Stomach smooth muscle (tissue), 2 donors: ENCODE data around the gene PARS2.

Experiments used
- H3K27ac ChIP-seq: one replicate; pipeline ENCODE4 v1.7.0; 2013; ENCODE audit warnings: mild to moderate bottlenecking, low read length, inconsistent platforms
- H3K27me3 ChIP-seq, 2 donors: one replicate each; pipeline ENCODE4 v1.7.0; 2013; ENCODE audit warnings: low read length in 2 of 2; ENCODE audit not compliant: insufficient read depth in 2 of 2, control insufficient read depth in 1 of 2
- H3K36me3 ChIP-seq, 2 donors: one replicate each; pipeline ENCODE4 v1.7.0; 2013; ENCODE audit warnings: low read length in 2 of 2; ENCODE audit not compliant: control insufficient read depth in 2 of 2, insufficient read depth in 2 of 2
- H3K4me1 ChIP-seq: one replicate; pipeline ENCODE4 v1.7.0; 2013; ENCODE audit warnings: low read length; ENCODE audit not compliant: control insufficient read depth, insufficient read depth
- H3K4me3 ChIP-seq, 2 donors: one replicate each; pipeline ENCODE4 v1.7.0; 2013; ENCODE audit warnings: low read length in 2 of 2
- H3K9ac ChIP-seq, 2 donors: one replicate each; pipeline ENCODE4 v1.7.0; 2013; ENCODE audit warnings: low read length in 2 of 2, mild to moderate bottlenecking in 1 of 2
- H3K9me3 ChIP-seq, 2 donors: one replicate each; pipeline ENCODE4 v1.7.0; 2013; ENCODE audit warnings: low read length in 2 of 2; ENCODE audit not compliant: control insufficient read depth in 2 of 2
- donor health status: healthy.
- donor health status: Pancreatic carcinoma.

PARS2 gene

GRCh38 chr1:54724771-54725170, 39.6 kb downstream of the PARS2 start:
- Histone ChIP-seq H3K4me3 (no peak overlapping the region), H3K27me3 (no peaks in the 10 kb centered on the region), H3K4me1 (peaks cover 5% of the 10 kb centered on the region), H3K9me3 (peaks cover 0 to 3% of the 10 kb centered on the region in 2 donors), H3K9ac (no peak overlapping the region), H3K36me3 (peaks cover 36 to 44% of the 10 kb centered on the region in 2 donors), H3K27ac (no peak overlapping the region)

GRCh38 chr1:54723985-54724384, 40.3 kb downstream of the PARS2 start:
- Histone ChIP-seq H3K27ac (no peak overlapping the region), H3K9me3 (peaks cover 0 to 3% of the 10 kb centered on the region in 2 donors), H3K27me3 (no peaks in the 10 kb centered on the region), H3K4me1 (peaks cover 5% of the 10 kb centered on the region), H3K36me3 (peaks cover 33 to 44% of the 10 kb centered on the region in 2 donors), H3K9ac (no peak overlapping the region), H3K4me3 (no peak overlapping the region)

DNA sequence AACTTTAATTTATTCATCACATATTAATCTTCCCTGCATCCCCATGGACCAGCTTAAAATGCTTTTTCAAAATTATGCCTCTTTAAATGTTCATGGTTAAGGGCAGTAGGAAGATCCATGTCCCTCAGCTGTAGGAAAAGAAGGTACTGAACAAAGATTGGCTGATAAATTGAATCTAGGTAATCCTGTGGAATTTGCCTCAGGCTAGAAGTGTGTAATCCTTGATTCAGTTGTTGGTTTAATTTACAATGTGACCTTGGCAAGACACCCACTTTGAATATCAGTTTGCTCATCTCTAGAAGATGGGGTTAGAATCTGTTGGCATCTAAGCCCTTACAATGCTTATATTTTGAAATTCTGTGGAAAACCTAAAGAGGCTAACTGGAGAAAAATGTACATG, 42.6 kb downstream of the PARS2 start:
- no peak overlapping the region for H3K27ac ChIP-seq
- H3K9ac ChIP-seq: no peak overlapping the region
- no peaks in the 10 kb centered on the region for H3K27me3 ChIP-seq
- peaks cover 32 to 47% of the 10 kb centered on the region in 2 donors for H3K36me3 ChIP-seq
- no peak overlapping the region for H3K4me3 ChIP-seq
- H3K9me3 ChIP-seq: peaks cover 0 to 3% of the 10 kb centered on the region in 2 donors
- no peaks in the 10 kb centered on the region for H3K4me1 ChIP-seq

DNA sequence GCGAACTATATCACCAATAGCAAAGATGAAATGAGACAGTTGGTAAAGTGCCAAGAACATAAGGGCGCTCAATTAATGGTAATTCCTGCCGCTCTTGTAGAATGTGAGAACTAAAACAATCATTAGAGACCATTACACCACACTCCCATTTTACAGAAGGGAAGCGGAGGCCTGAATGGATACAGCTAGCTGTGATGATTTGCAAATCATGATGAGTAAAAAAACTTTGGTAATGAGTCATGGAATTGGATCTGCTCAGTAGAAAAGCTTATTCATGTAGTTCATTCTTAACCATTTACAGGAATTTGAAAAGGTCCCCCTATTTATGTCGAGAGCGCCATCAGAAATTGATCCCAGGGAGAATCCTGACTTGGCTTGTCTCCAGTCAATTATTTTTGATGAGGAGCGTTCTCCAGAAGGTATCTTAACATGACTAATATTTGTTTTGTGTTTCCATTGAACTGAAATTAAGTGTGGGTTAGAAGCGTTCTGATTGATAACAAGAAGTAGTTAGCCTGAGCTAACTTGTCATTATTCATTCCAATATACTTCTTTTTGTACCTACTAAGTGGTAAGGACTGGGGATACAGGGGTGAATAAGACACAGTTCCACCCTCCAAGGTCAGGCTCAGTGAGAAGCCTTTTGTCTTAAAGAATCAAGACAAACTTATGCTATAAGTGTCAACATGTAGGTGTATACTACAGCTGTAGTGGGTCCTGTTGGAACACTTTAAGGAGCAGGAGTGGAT, 47.9 kb downstream of the PARS2 start:
- Histone ChIP-seq H3K36me3 (peaks cover 3 to 10% of the 10 kb centered on the region in 2 donors), H3K9me3 (no peaks in the 10 kb centered on the region), H3K27ac (peak overlapping the region; percentile 42), H3K9ac (peak overlapping the region; percentile 92 to 95), H3K4me1 (peaks cover 12% of the 10 kb centered on the region), H3K27me3 (no peaks in the 10 kb centered on the region), H3K4me3 (peak overlapping the region; percentile 68 to 95)

- Histone ChIP-seq H3K27ac (peak within 1 kb of the TSS; percentile 42), H3K4me3 (peak within 1 kb of the TSS; percentile 68 to 95), H3K27me3 (no peaks in the 10 kb centered on the region), H3K9ac (peak within 1 kb of the TSS; percentile 92 to 95), H3K36me3 (peaks cover 3 to 6% of the 10 kb centered on the region in 2 donors), H3K4me1 (peaks cover 12% of the 10 kb centered on the region), H3K9me3 (no peaks in the 10 kb centered on the region)
These were observed 48.6 kb downstream of the PARS2 start, which contains the start of gene TTC4 for GRCh38 chr1:54715493-54716298. TTC4 (plus strand) TSS chr1:54715861; CDS start chr1:54715909, 48 bp downstream.

DNA sequence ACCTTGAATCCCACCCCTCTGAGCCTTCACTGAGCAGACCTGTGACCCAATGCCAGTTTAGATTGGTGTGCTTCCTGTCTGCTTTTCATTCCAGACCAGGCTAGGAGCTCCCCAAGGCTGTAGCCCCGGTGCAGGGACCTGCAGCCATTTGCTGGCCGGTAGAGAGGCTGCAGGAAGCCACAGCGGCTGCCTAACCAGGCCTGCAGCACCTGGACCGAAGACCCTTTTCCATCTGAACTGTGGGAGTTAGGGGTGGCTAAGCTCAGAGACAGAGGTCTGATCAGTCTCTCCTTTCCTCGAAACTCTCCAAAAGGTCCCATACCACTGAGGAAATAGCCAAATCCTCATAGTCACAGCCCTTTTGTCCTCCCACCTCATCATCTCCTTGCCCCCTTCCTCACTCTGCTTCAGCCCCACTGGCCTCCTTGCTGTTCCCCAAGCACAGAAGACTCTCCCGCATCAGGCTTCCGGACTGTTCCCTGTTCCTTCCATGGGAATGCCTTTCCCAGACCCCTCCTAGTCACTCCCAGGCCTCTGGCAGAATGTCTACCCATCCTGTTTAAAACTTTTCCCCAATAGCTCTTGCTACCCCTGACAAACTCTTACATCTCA, 49.3 kb downstream of the PARS2 start:
- Histone ChIP-seq H3K9ac (peak overlapping the region; percentile 92 to 95), H3K27me3 (no peaks in the 10 kb centered on the region), H3K27ac (peak overlapping the region; percentile 42), H3K9me3 (no peaks in the 10 kb centered on the region), H3K36me3 (peaks cover 3 to 6% of the 10 kb centered on the region in 2 donors), H3K4me1 (peaks cover 12% of the 10 kb centered on the region), H3K4me3 (peak overlapping the region; percentile 68 to 95)

GRCh38 chr1:54711536-54711935, 52.8 kb downstream of the PARS2 start:
- H3K27ac ChIP-seq: no peak overlapping the region
- no peak overlapping the region for H3K4me3 ChIP-seq
- no peak overlapping the region for H3K9ac ChIP-seq
- H3K9me3 ChIP-seq: no peaks in the 10 kb centered on the region
- H3K4me1 ChIP-seq: peaks cover 10% of the 10 kb centered on the region
- no peaks in the 10 kb centered on the region for H3K27me3 ChIP-seq
- H3K36me3 ChIP-seq: peaks cover 13 to 19% of the 10 kb centered on the region in 2 donors

DNA sequence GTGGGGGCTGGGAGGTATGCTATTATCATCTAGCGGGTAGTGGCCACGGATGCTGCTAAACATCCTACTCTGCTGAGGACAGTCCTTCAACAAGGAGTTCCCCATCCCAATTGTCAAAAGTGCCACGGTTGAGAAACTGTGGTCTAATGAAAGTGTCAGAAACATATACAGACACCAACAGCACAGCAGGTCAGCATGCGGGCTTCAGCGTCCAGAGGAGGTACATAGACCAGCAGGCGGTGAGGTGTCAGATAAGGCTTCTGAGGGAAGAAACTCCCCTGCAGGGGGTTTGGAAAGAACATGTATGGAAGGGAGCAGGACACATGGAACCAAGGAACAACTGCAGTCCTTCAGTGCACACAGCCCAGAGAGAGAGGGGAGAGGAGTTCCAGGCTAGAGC, 53.5 kb downstream of the PARS2 start:
- Histone ChIP-seq H3K9ac (no peak overlapping the region), H3K9me3 (no peaks in the 10 kb centered on the region), H3K27me3 (no peaks in the 10 kb centered on the region), H3K36me3 (peaks cover 20 to 25% of the 10 kb centered on the region in 2 donors), H3K4me1 (peaks cover 7% of the 10 kb centered on the region), H3K27ac (no peak overlapping the region), H3K4me3 (no peak overlapping the region)

DNA sequence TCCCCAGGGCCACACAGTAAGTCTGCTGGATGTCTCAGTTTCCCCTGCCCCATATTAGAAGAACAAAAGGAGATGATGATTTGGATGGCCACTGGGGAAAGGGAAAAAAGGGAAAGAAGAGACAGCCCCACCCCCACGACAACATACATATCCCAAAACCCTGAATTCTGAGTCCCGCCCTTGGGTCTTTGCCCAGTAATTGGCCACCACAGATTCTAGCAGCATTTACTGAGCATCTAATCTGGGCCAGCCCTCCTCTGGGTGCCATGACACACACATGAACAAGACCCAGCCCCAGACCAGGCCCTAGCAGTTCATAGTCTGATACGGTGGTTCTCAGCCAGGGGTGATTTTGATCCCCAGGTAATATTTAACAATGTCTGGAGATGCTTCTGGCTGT, 53.9 kb downstream of the PARS2 start:
- peaks cover 20 to 29% of the 10 kb centered on the region in 2 donors for H3K36me3 ChIP-seq
- no peak overlapping the region for H3K27ac ChIP-seq
- H3K27me3 ChIP-seq: no peaks in the 10 kb centered on the region
- H3K4me3 ChIP-seq: no peak overlapping the region
- no peak overlapping the region for H3K9ac ChIP-seq
- no peaks in the 10 kb centered on the region for H3K9me3 ChIP-seq
- peaks cover 7% of the 10 kb centered on the region for H3K4me1 ChIP-seq

- Histone ChIP-seq H3K27ac (no peak overlapping the region), H3K9ac (no peak overlapping the region), H3K9me3 (no peaks in the 10 kb centered on the region), H3K4me3 (no peak overlapping the region), H3K36me3 (peaks cover 23 to 29% of the 10 kb centered on the region in 2 donors), H3K4me1 (peaks cover 1% of the 10 kb centered on the region), H3K27me3 (no peaks in the 10 kb centered on the region)
These were observed 54.6 kb downstream of the PARS2 start for GRCh38 chr1:54709547-54710292.
